Smooth muscle cell of trachea (primary cell): ENCODE results near the gene CCDC38. TPM values are rescaled to one million over a fixed set of nuclear protein-coding genes. Genes with fewer than 3 reads are reported as not detected.

ENCODE experiments used
- total RNA-seq: library from RNA; depleted of rRNA; stranded (reverse); fragments of >200 nt; gene quantifications from 2 replicates; pipeline ENCODE4 v1.2.1, GENCODE V29; 2014

Gene CCDC38
- total RNA-seq, result not detected in 2 replicates

GRCh38 chr12:95942524-95943329 lies at the start of gene CCDC38:
TSS of gene CCDC38 (minus strand) at chr12:95942614. CDS start at chr12:95936509, 6,105 bp downstream.

GRCh38 chr12:95943330-95943842 lies 972 bp upstream of the CCDC38 start, which contains the start of gene AMDHD1:
TSS of gene AMDHD1 (plus strand) at chr12:95943331. CDS start at chr12:95943399, 68 bp downstream.

GRCh38 chr12:95858451-95859343 lies 83.7 kb downstream of the CCDC38 start, which contains the start of gene SNRPF:
TSS of gene SNRPF (plus strand) at chr12:95858952. CDS start at chr12:95859074, 122 bp downstream.

Other genes starting within 250 kb of the CCDC38 start
- 11.1 and 60.5 TPM in 2 replicates for gene NTN4, start 151.8 kb downstream of the CCDC38 start, total RNA-seq
- gene SNRPF, start 83.7 kb downstream of the CCDC38 start, total RNA-seq, result 6.6 and 15.9 TPM in 2 replicates
- 0.29 and 0.33 TPM in 2 replicates for gene AMDHD1, start 717 bp upstream of the CCDC38 start, total RNA-seq
- gene HAL, start 53.7 kb upstream of the CCDC38 start, total RNA-seq, result under 0.01 TPM in 2 replicates
- gene LTA4H, start 93.0 kb upstream of the CCDC38 start, total RNA-seq, result 103 and 110 TPM in 2 replicates